Stimulated activated CD4-positive, alpha-beta T cell treated with anti-CD3 and anti-CD28 coated beads, Interleukin-1b, Interleukin-23, amount 100 ng/mL, for 24 hours (primary cell): ENCODE results near the gene PCNX3.
"Not testable (repeated sequence)": the region's sequence is repeated elsewhere in the genome, so short reads cannot be mapped to it uniquely, and the experiment has no call there.

Experiments used
- DNase-seq, 4 experiments: peaks; one replicate each; pipeline ENCODE4 v3.0.0-alpha.2; 2020; ENCODE audit warnings: low read depth in 4 of 4, low spot score in 1 of 4

Gene PCNX3

GRCh38 chr11:65637794-65638419 is 22.3 kb downstream of the PCNX3 start, which contains the start of gene SIPA1:
Gene SIPA1 (plus strand): TSS chr11:65638101. CDS start chr11:65640922, 2,821 bp downstream.
- peak in 3 of 4 experiments; percentile 60 to 70 (median 67) for DNase-seq

- DNase-seq, result not testable (repeated sequence)
Observed at GRCh38 chr11:65639228-65639597, 23.6 kb downstream of the PCNX3 start.

DNA sequence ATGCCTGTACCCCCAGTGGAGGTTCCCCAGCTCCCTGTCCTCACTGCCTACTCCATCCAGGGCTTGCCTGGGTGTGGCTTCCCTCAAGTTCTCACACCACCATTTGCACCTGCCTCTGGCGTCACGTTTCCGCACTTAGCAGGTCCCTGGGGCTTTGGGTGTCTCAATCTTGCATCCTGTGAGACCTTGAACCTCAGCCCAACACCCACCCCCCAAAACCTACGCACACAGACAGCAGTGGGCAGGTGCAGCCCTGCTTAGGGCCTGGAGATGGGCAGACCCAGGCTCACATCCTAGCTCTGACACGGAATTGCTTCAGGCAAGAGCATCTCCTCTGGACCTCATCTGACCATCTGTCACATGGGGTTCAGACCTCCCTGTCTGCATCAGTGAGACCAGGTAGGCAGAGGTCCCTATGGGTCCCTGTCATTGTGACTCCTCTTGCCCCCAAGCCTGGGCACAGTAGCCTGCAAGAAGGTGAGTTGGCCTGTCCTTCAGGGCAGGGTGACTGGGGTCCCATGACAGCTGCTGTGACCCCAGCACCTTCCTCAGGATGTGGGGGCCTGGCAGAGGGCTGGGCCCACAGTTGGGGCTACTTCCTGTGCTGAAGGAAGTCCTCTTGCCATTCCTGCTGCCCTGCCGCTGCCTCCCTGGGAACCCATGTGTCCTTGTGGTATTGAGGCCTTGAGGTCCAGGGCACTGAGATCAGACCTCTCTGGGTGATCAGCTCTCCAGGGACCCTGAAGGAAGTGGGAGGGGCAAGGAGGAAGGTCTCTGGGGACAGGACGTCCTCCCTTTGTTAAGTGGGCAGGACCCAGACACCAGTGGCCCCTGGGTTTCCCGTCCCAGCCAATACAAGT is 24.3 kb downstream of the PCNX3 start:
- no peak for DNase-seq

DNA sequence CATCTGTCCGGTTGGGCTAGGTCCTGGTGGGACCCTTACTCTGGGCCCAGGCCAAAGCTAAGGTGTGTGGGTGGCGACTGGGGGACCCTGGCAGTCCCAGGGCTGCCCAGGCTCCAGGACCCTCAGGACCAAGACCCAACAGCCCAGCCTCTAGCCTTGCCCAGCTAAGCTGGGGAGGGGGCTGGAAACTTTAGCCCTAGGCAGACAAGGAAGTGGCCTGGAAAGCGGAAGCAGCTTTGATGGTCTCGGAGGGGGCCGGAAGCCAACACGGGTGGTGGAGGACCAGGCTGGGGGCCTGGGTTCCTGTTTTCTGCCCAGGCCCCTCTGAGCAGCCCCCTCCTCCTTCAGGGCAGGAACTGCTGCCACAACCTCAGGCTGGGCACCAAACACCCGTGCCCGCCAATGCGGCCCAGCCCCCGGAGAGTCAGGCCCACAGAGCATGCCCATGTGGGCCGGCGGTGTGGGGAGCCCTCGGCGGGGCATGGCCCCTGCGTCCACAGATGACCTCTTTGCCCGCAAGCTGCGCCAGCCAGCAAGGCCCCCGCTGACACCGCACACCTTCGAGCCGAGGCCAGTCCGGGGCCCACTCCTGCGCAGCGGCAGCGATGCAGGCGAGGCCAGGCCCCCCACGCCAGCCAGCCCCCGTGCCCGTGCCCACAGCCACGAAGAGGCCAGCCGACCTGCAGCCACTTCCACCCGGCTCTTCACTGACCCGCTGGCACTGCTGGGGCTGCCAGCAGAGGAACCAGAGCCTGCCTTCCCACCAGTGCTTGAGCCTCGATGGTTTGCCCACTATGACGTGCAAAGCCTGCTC is 25.1 kb downstream of the PCNX3 start:
- DNase-seq, result no peak

DNA sequence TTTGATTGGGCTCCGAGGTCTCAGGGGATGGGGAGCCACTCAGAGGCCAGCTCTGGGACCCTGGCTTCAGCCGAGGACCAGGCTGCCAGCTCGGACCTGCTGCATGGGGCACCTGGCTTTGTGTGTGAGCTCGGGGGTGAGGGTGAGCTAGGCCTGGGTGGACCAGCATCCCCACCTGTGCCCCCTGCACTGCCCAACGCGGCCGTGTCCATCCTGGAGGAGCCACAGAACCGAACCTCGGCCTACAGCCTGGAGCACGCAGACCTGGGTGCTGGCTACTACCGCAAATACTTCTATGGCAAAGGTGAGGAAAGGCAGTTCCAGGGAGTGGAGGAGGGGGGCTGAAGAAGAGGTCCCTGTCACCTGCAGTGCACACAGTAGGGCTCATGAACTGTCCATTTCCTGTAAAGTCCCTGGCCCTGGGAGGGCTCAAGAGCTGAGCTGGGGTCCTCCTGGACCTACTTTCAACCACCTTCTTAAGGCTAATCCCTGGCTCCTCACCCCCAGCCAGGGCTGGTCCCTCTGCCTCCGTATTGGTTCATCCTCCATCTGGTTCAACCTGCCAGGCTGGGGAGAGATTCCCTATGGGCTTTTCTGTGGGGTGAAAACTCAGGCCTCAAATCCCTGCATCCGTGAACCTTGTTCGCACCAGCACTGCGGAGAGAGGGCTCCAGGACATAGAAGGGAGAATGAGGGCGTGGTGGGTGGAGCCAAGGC is 25.9 kb downstream of the PCNX3 start:
- DNase-seq, result no peak

DNA sequence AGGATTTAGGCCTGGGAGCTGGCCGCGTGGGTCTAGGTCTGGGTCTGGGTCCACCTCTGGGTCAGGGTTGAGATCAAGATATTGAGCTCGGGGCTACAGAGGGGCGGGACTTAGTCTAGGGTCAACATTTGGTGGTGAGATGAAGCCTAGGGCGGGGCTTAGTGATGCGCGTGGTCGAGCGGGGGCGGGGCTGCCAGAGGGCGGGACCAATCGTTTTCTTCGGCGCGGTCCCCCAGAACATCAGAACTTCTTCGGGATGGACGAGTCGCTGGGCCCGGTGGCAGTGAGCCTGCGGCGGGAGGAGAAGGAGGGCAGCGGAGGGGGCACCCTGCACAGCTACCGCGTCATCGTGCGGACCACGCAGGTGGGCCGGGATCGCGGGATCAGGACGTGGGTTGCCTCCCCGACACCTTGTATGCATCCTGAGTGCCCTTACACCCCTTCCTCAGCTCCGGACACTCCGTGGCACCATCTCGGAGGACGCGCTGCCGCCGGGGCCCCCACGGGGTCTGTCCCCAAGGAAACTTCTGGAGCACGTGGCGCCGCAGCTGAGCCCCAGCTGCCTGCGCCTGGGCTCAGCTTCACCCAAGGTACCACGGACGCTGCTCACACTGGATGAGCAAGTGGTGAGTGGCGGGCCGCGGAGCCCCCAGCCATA is 26.6 kb downstream of the PCNX3 start:
- no peak for DNase-seq

- DNase-seq, result no peak
Observed at GRCh38 chr11:65643971-65644370, 28.4 kb downstream of the PCNX3 start.

DNA sequence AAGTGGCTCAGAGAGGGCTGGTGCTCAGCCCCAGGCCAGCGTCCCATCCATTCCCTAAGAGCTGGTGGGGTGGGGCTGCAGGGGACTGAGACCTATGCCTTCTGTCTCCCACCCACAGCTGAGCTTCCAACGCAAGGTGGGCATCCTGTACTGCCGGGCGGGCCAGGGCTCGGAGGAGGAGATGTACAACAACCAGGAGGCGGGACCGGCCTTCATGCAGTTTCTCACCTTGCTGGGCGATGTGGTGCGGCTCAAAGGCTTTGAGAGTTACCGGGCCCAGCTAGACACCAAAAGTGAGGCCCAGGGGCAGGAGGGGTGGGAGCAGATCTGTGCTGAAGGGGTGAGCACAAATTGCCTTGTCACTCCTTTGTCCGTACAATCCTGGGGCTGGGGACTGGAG is 29.3 kb downstream of the PCNX3 start:
- DNase-seq, result no peak

- no peak for DNase-seq
Observed at GRCh38 chr11:65645710-65646109, 30.1 kb downstream of the PCNX3 start.

- DNase-seq, result no peak
Observed at GRCh38 chr11:65646288-65646957, 30.8 kb downstream of the PCNX3 start.

DNA sequence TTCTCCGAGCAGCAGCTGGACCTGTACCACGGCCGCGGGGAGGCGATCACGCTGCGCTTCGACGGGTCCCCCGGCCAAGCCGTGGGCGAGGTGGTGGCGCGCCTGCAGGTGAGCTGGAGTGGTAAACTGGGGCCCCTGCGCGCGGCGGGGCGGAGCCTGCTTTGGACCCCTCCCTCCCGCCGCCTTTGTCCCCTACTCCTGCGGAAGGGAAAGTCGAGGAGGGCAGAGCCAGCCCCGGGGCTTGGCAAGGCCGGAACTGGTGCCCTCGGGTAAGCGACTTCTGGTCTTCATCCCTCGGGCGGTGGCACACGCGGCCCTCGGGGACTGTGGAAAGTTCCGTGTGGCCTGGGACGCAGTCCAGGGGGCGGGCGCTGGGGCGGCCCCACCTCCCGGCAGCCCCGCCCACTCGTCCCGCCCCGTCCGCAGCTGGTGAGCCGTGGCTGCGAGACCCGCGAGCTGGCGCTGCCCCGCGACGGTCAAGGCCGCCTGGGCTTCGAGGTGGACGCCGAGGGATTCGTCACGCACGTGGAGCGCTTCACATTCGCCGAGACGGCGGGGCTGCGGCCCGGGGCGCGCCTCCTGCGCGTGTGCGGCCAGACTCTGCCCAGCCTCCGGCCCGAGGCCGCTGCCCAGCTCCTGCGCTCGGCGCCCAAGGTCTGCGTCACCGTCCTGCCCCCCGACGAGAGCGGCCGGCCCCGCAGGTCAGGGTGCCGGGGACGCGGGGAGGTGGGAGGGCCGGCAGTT is 31.6 kb downstream of the PCNX3 start:
- no peak for DNase-seq

- no peak for DNase-seq
Observed at GRCh38 chr11:65648997-65649493, 33.5 kb downstream of the PCNX3 start.

GRCh38 chr11:65649656-65650546 is 34.3 kb downstream of the PCNX3 start:
- DNase-seq, result no peak

GRCh38 chr11:65650547-65651338 is 35.2 kb downstream of the PCNX3 start:
- DNase-seq, result no peak

GRCh38 chr11:65651339-65651588 is 35.7 kb downstream of the PCNX3 start:
- DNase-seq, result no peak

- DNase-seq, result no peak
Observed at GRCh38 chr11:65651589-65652510, 36.3 kb downstream of the PCNX3 start.
